GM12878 (cell line): ENCODE data around the gene OPN3. TPM values are rescaled to one million over a fixed set of nuclear protein-coding genes. Genes with fewer than 3 reads are reported as not detected.

ENCODE experiments used
- BRCA1 ChIP-seq: IDR thresholded peaks from 2 replicates; pipeline ENCODE4 v1.6.1; 2011; ENCODE audit warnings: low read depth, low read length, improper control_type of control experiment
- CBFB ChIP-seq: IDR thresholded peaks from 2 replicates; pipeline ENCODE4 v1.6.1; 2016; ENCODE audit warnings: antibody characterized with exemption, low read depth
- CREM ChIP-seq: IDR thresholded peaks from 2 replicates; pipeline ENCODE4 v1.6.1; 2014; ENCODE audit warnings: antibody characterized with exemption, low read depth
- E4F1 ChIP-seq: fragments of 450-650 bp; IDR thresholded peaks from 2 replicates; pipeline ENCODE4 v1.6.1; 2018; ENCODE audit warnings: borderline replicate concordance, mild to moderate bottlenecking; ENCODE audit not compliant: partially characterized antibody
- EP300 ChIP-seq, 2 experiments: fragments of 150-350 bp in 1 of 2; IDR thresholded peaks; 2 replicates each; pipeline ENCODE4 v1.6.1; 2011 to 2012; ENCODE audit warnings: low read depth in 2 of 2, low read length in 2 of 2, borderline replicate concordance in 1 of 2, improper control_type of control experiment in 1 of 2, inconsistent platforms in 1 of 2; ENCODE audit not compliant: control insufficient read depth in 1 of 2
- GATAD2B ChIP-seq: fragments of 450-650 bp; conservative IDR thresholded peaks from 2 replicates; pipeline ENCODE4 v1.6.1; 2017; ENCODE audit warnings: low read depth, mild to moderate bottlenecking, moderate library complexity
- IRF3 ChIP-seq: fragments of 450-650 bp; IDR thresholded peaks from 2 replicates; pipeline ENCODE4 v1.6.1; 2014; ENCODE audit warnings: mild to moderate bottlenecking
- MTA2 ChIP-seq: fragments of 450-650 bp; IDR thresholded peaks from 2 replicates; pipeline ENCODE4 v1.6.1; 2016; ENCODE audit warnings: low read depth, mild to moderate bottlenecking, moderate library complexity
- NFIC ChIP-seq: IDR thresholded peaks from 2 replicates; pipeline ENCODE4 v1.6.1; 2012; ENCODE audit warnings: low read depth, mild to moderate bottlenecking, inconsistent platforms, low read length, moderate library complexity
- NR2F1 ChIP-seq: fragments of 450-650 bp; conservative IDR thresholded peaks from 2 replicates; pipeline ENCODE4 v1.6.1; 2017; ENCODE audit warnings: mild to moderate bottlenecking
- PAX5 ChIP-seq: IDR thresholded peaks from 2 replicates; pipeline ENCODE4 v1.6.1; 2011; ENCODE audit warnings: low read depth, low read length, borderline replicate concordance
- POU2F2 ChIP-seq: IDR thresholded peaks from 3 replicates; pipeline ENCODE4 v1.6.1; 2011; ENCODE audit warnings: low read depth, mild to moderate bottlenecking, low read length, borderline replicate concordance
- RUNX3 ChIP-seq: IDR thresholded peaks from 2 replicates; pipeline ENCODE4 v1.6.1; 2012; ENCODE audit warnings: low read length, inconsistent platforms
- SMAD5 ChIP-seq: IDR thresholded peaks from 2 replicates; pipeline ENCODE4 v1.6.1; 2016; ENCODE audit warnings: antibody characterized with exemption, low read depth
- SPI1 ChIP-seq: IDR thresholded peaks from 2 replicates; pipeline ENCODE4 v1.6.1; 2011; ENCODE audit warnings: low read depth, mild to moderate bottlenecking, low read length, moderate library complexity, borderline replicate concordance; ENCODE audit not compliant: insufficient read depth
- SUPT20H ChIP-seq: IDR thresholded peaks from 2 replicates; pipeline ENCODE4 v1.6.1; 2011; ENCODE audit warnings: low read depth, mild to moderate bottlenecking, low read length, moderate library complexity, borderline replicate concordance; ENCODE audit not compliant: control insufficient read depth
- WRNIP1 ChIP-seq: IDR thresholded peaks from 2 replicates; pipeline ENCODE4 v1.6.1; 2011; ENCODE audit warnings: low read depth, low read length, improper control_type of control experiment, borderline replicate concordance
- YY1 ChIP-seq: IDR thresholded peaks from 2 replicates; pipeline ENCODE4 v1.6.1; 2011; ENCODE audit warnings: low read depth, mild to moderate bottlenecking, low read length
- ZNF217 ChIP-seq: fragments of 450-650 bp; IDR thresholded peaks from 2 replicates; pipeline ENCODE4 v1.6.1; 2017; ENCODE audit warnings: antibody characterized with exemption, mild to moderate bottlenecking
- ZNF622 ChIP-seq: fragments of 450-650 bp; IDR thresholded peaks from 2 replicates; pipeline ENCODE4 v1.6.1; 2017; ENCODE audit warnings: mild to moderate bottlenecking, inconsistent platforms
- ZSCAN29 ChIP-seq: fragments of 450-650 bp; IDR thresholded peaks from 2 replicates; pipeline ENCODE4 v1.6.1; 2017; ENCODE audit warnings: mild to moderate bottlenecking, moderate library complexity
- ZZZ3 ChIP-seq: IDR thresholded peaks from 2 replicates; pipeline ENCODE4 v1.6.1; 2011; ENCODE audit warnings: low read depth; ENCODE audit not compliant: control insufficient read depth, insufficient read length
- polyA plus RNA-seq, 11 experiments: library from polyadenylated mRNA; depleted of rRNA in 4 of 11; unstranded in 6 of 11; stranded (reverse) in 5 of 11; fragments of >200 nt; fragmentation: Nextera tagmentation in 4 of 11; fragmentation: Illumina TruSeq in 1 of 11; extraction: Ambion mirVana in 4 of 11; extraction: Trizol in 1 of 11; gene quantifications; 1 replicate in 1 of 11; 2 replicates in 10 of 11; pipeline versions ENCODE4 v1.2.1 to v1.2.3, GENCODE V29; 2011 to 2016; ENCODE audit warnings: inconsistent platforms in 2 of 11, missing spikeins in 2 of 11, low read depth in 1 of 11
- total RNA-seq, 4 experiments: library from RNA; depleted of rRNA in 3 of 4; stranded (reverse); fragments of >200 nt in 3 of 4; fragmentation: Illumina TruSeq in 1 of 4; extraction: Trizol in 1 of 4; gene quantifications; 2 replicates each; pipeline versions ENCODE4 v1.2.1 to v1.2.3, GENCODE V29; 2013 to 2021
- TF ChIP-seq, protein P1 (sequence below): fragments of 450-650 bp; IDR thresholded peaks from 2 replicates; pipeline ENCODE4 v1.6.1; 2016; ENCODE audit warnings: mild to moderate bottlenecking, moderate library complexity, borderline replicate concordance

Gene OPN3
- total and polyA plus RNA-seq, 10 of the 15 experiments (the other 5 are each of a cell fraction or from before 2014, with no cell fraction given): 0.26 to 12.2 (median 7.4) TPM

GRCh38 chr1:241551759-241552638, 88.2 kb downstream of the OPN3 start (continued):
- TF ChIP-seq CBFB (0 out of 2 replicates have a peak, but pooled peaks have one; percentile 59), MTA2 (peak; percentile 70), PAX5 (peak; percentile 80; the same call in 1 of the 2 replicates), YY1 (peak; percentile 74), WRNIP1 (no peak), GATAD2B (peak; percentile 61; the same call in 1 of the 2 replicates), ZNF622 (no peak), ZSCAN29 (no peak), CREM (peak; percentile 80; the same call in 1 of the 2 replicates), IRF3 (no peak), NFIC (peak; percentile 83), E4F1 (no peak), POU2F2 (peak; percentile 87; the same call in 2 of the 3 replicates), SMAD5 (no peak; the same call in 1 of the 2 replicates), ZNF217 (no peak), EP300 (IDR thresholded peaks at IDR 0.05; ENCODE audit: borderline replicate concordance in 1 of 2, control insufficient read depth in 1 of 2, low read depth in 2 of 2, low read length in 2 of 2) (peak; percentile 68 to 79; a peak in 3 of 4 replicates), SUPT20H (no peak), SPI1 (peak; percentile 91), NR2F1 (no peak), ZZZ3 (peak; percentile 42), RUNX3 (peak; percentile 90), BRCA1 (no peak)
- TF ChIP-seq, protein P1, sequence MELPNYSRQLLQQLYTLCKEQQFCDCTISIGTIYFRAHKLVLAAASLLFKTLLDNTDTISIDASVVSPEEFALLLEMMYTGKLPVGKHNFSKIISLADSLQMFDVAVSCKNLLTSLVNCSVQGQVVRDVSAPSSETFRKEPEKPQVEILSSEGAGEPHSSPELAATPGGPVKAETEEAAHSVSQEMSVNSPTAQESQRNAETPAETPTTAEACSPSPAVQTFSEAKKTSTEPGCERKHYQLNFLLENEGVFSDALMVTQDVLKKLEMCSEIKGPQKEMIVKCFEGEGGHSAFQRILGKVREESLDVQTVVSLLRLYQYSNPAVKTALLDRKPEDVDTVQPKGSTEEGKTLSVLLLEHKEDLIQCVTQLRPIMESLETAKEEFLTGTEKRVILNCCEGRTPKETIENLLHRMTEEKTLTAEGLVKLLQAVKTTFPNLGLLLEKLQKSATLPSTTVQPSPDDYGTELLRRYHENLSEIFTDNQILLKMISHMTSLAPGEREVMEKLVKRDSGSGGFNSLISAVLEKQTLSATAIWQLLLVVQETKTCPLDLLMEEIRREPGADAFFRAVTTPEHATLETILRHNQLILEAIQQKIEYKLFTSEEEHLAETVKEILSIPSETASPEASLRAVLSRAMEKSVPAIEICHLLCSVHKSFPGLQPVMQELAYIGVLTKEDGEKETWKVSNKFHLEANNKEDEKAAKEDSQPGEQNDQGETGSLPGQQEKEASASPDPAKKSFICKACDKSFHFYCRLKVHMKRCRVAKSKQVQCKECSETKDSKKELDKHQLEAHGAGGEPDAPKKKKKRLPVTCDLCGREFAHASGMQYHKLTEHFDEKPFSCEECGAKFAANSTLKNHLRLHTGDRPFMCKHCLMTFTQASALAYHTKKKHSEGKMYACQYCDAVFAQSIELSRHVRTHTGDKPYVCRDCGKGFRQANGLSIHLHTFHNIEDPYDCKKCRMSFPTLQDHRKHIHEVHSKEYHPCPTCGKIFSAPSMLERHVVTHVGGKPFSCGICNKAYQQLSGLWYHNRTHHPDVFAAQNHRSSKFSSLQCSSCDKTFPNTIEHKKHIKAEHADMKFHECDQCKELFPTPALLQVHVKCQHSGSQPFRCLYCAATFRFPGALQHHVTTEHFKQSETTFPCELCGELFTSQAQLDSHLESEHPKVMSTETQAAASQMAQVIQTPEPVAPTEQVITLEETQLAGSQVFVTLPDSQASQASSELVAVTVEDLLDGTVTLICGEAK: no peak
